Stomach (tissue), 4 donors: ENCODE results near the gene CYTH1.

Experiments used
- CTCF ChIP-seq, 7 experiments: fragments of 450-650 bp in 4 of 7; fragments of 200-600 bp in 3 of 7; sonication (generic) in 3 of 7; IDR thresholded peaks; one replicate each; pipeline ENCODE4 v1.5.1; 2016 to 2019; ENCODE audit warnings: antibody characterized with exemption in 7 of 7, control low read depth in 2 of 7, mild to moderate bottlenecking in 1 of 7
- POLR2AphosphoS5 ChIP-seq, 3 donors: sonication (generic); formaldehyde crosslinking; IDR thresholded peaks; one replicate each; pipeline ENCODE4 v1.6.1; 2016; ENCODE audit warnings: antibody characterized with exemption in 3 of 3

- TF ChIP-seq CTCF (IDR thresholded peaks at IDR 0.05), result no peak
- TF ChIP-seq POLR2AphosphoS5 (IDR thresholded peaks at IDR 0.05), result no peak
Observed at GRCh38 chr17:78715876-78716275, 66.2 kb downstream of the CYTH1 start.
